Liver (tissue), 3 donors: ENCODE data around the gene PAN3.

ENCODE experiments used
- HNF4G ChIP-seq: IDR thresholded peaks from 2 replicates; pipeline ENCODE4 v1.6.1; 2016; ENCODE audit warnings: antibody characterized with exemption
- YY1 ChIP-seq: IDR thresholded peaks from 2 replicates; pipeline ENCODE4 v1.6.1; 2016; ENCODE audit warnings: antibody characterized with exemption, mild to moderate bottlenecking
- TF ChIP-seq, protein P1 (sequence below): IDR thresholded peaks from 2 replicates; pipeline ENCODE4 v1.6.1; 2016; ENCODE audit warnings: antibody characterized with exemption, mild to moderate bottlenecking
- TF ChIP-seq, protein P2 (sequence below): IDR thresholded peaks from 2 replicates; pipeline ENCODE4 v1.6.1; 2016; ENCODE audit warnings: antibody characterized with exemption
- TF ChIP-seq, protein P3 (sequence below): fragments of 150-350 bp; IDR thresholded peaks from 2 replicates; pipeline ENCODE4 v1.5.1; 2017; ENCODE audit warnings: improper control_type of control experiment, low read depth, low read length; ENCODE audit not compliant: missing input control
- TF ChIP-seq, protein P4 (sequence below): IDR thresholded peaks from 2 replicates; pipeline ENCODE4 v1.6.1; 2016; ENCODE audit warnings: antibody characterized with exemption
- donor health status: healthy.
- donor health status: healthy.

DNA sequence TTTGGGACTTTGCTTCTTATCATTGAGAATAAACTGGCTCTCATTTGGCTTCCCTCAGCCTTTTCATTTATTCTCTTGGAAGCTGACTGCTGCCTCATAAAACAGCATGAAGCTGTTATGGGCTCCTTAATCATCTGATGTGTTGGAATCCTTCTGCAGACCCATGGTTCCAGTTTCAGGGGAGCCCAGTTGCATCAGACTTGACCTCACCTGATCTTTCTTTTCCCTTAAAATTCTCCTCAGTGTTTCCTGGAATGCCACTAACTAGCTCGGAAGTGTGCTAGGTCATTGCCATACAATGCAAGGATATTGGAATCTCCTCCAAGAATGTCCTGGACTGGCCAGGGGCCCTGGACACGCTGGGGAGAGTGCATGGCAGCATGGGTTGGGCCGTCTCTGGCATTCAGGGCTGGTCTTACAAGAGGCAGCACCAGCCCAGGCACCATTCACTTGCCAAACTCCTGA is 197.9 kb downstream of the PAN3 start:
- TF ChIP-seq, protein P1, sequence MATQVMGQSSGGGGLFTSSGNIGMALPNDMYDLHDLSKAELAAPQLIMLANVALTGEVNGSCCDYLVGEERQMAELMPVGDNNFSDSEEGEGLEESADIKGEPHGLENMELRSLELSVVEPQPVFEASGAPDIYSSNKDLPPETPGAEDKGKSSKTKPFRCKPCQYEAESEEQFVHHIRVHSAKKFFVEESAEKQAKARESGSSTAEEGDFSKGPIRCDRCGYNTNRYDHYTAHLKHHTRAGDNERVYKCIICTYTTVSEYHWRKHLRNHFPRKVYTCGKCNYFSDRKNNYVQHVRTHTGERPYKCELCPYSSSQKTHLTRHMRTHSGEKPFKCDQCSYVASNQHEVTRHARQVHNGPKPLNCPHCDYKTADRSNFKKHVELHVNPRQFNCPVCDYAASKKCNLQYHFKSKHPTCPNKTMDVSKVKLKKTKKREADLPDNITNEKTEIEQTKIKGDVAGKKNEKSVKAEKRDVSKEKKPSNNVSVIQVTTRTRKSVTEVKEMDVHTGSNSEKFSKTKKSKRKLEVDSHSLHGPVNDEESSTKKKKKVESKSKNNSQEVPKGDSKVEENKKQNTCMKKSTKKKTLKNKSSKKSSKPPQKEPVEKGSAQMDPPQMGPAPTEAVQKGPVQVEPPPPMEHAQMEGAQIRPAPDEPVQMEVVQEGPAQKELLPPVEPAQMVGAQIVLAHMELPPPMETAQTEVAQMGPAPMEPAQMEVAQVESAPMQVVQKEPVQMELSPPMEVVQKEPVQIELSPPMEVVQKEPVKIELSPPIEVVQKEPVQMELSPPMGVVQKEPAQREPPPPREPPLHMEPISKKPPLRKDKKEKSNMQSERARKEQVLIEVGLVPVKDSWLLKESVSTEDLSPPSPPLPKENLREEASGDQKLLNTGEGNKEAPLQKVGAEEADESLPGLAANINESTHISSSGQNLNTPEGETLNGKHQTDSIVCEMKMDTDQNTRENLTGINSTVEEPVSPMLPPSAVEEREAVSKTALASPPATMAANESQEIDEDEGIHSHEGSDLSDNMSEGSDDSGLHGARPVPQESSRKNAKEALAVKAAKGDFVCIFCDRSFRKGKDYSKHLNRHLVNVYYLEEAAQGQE, result no peak
- TF ChIP-seq HNF4G (no peak), YY1 (no peak)
- TF ChIP-seq, protein P2, sequence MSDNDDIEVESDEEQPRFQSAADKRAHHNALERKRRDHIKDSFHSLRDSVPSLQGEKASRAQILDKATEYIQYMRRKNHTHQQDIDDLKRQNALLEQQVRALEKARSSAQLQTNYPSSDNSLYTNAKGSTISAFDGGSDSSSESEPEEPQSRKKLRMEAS, result no peak
- TF ChIP-seq, protein P3, sequence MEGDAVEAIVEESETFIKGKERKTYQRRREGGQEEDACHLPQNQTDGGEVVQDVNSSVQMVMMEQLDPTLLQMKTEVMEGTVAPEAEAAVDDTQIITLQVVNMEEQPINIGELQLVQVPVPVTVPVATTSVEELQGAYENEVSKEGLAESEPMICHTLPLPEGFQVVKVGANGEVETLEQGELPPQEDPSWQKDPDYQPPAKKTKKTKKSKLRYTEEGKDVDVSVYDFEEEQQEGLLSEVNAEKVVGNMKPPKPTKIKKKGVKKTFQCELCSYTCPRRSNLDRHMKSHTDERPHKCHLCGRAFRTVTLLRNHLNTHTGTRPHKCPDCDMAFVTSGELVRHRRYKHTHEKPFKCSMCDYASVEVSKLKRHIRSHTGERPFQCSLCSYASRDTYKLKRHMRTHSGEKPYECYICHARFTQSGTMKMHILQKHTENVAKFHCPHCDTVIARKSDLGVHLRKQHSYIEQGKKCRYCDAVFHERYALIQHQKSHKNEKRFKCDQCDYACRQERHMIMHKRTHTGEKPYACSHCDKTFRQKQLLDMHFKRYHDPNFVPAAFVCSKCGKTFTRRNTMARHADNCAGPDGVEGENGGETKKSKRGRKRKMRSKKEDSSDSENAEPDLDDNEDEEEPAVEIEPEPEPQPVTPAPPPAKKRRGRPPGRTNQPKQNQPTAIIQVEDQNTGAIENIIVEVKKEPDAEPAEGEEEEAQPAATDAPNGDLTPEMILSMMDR, result no peak
- TF ChIP-seq, protein P4, sequence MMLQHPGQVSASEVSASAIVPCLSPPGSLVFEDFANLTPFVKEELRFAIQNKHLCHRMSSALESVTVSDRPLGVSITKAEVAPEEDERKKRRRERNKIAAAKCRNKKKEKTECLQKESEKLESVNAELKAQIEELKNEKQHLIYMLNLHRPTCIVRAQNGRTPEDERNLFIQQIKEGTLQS, result no peak
